Choroid plexus epithelial cell (primary cell): ENCODE results near the gene RAB10.
"Not testable (repeated sequence)": the region's sequence is repeated elsewhere in the genome, so short reads cannot be mapped to it uniquely, and the experiment has no call there.

Experiments
- DNase-seq: peaks from one replicate; pipeline ENCODE4 v3.0.0-alpha.2; 2010; ENCODE audit warnings: low read depth
- H3K4me3 ChIP-seq: 2 replicates; pipeline ENCODE4 v1.5.1; 2011; ENCODE audit warnings: low read depth, mild to moderate bottlenecking, control low read depth, low read length, moderate library complexity
- CTCF ChIP-seq: conservative IDR thresholded peaks from 2 replicates; pipeline ENCODE4 v1.5.1; 2011; ENCODE audit warnings: low read depth, mild to moderate bottlenecking, control low read depth, inconsistent platforms, low read length, moderate library complexity

RAB10 gene

GRCh38 chr2:26162963-26163362 lies 129.1 kb downstream of the RAB10 start:
- no peak overlapping the region for H3K4me3 ChIP-seq
- no peak for DNase-seq
- TF ChIP-seq CTCF = no peak

GRCh38 chr2:26164231-26164630 lies 130.3 kb downstream of the RAB10 start:
- no peak for DNase-seq
- H3K4me3 ChIP-seq = no peak overlapping the region
- no peak for TF ChIP-seq CTCF

DNA sequence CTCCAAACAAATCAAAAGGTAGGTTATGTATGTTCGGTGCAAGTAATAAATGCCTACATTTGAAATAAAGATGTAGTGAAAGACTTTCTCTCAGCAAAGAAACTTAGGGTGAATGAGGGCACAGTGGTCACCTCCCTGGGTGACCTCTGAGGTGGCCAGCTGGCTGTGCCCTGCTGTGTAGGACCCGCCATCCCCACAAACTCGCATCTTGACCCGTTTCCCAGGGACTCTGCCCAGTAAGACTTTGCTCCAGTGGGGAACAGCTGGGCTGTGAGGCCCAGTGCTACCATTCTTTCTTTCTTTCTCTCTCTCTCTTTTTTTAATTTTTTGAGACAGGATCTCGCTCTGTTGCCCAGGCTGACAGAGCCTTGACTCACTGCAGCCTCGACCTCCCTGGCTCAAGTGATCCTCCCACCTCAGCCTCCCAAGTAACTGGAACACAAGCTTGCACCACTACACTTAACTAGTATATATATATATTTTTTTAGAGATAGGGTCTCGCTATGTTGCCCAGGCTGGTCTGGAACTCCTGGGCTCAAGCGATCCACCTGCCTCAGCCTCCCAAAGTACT lies 130.8 kb downstream of the RAB10 start:
- H3K4me3 ChIP-seq = no peak overlapping the region
- no peak for TF ChIP-seq CTCF
- no peak for DNase-seq

- DNase-seq = no peak
- no peak overlapping the region for H3K4me3 ChIP-seq
- TF ChIP-seq CTCF = no peak
These were observed 131.5 kb downstream of the RAB10 start for GRCh38 chr2:26165403-26165802.

GRCh38 chr2:26166541-26166940 lies 132.7 kb downstream of the RAB10 start:
- not testable (repeated sequence) for H3K4me3 ChIP-seq, DNase-seq

GRCh38 chr2:26168785-26169184 lies 134.9 kb downstream of the RAB10 start:
- no peak for TF ChIP-seq CTCF
- no peak for DNase-seq
- H3K4me3 ChIP-seq = no peak overlapping the region

DNA sequence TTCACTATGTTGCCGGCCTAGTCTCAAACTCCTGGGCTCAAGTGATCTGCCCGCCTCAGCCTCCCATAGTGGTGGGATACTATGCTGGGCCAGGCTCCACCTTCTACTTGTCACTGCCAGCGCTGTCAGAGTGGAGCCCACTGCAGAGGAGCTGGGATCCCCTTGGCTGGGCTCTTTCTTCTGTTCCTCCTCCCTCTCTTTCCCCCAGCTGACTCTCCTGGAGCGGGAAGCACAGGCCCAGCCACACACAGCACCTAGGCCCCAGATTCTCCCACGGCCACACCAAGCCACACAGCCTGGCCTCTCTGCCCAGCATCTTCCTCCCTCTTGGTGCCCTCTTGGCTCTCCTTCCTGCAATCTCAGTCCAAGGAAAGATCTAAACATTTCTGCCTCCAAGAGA lies 135.3 kb downstream of the RAB10 start:
- no peak overlapping the region for H3K4me3 ChIP-seq
- no peak for DNase-seq
- no peak for TF ChIP-seq CTCF
